Keratinocyte (primary cell): ENCODE data around the gene THOC2. TPM values are rescaled to one million over a fixed set of nuclear protein-coding genes. Genes with fewer than 3 reads are reported as not detected.

ENCODE experiments used
- DNase-seq: peaks from one replicate; pipeline ENCODE4 v3.0.0-alpha.2; 2011; ENCODE audit warnings: low read depth, missing footprints, low spot score
- FAIRE-seq: peaks from 2 replicates; lab custom pipeline; 2011; peaks lifted over from hg19 to GRCh38; lab: Jason Lieb, UNC
- H2AFZ ChIP-seq: 2 replicates; pipeline ENCODE4 v1.6.0; 2012; ENCODE audit warnings: low read length, control low read depth, inconsistent platforms; ENCODE audit not compliant: control insufficient read depth
- H3K27ac ChIP-seq: 2 replicates; pipeline ENCODE4 v1.5.1; 2011; ENCODE audit warnings: low read length; ENCODE audit not compliant: control insufficient read depth, insufficient read depth
- H3K27me3 ChIP-seq: 3 replicates; pipeline ENCODE4 v1.6.0; 2011; ENCODE audit warnings: low read length; ENCODE audit not compliant: control insufficient read depth, insufficient read depth; ENCODE audit errors: extremely low read depth
- H3K36me3 ChIP-seq, 2 experiments: 2 replicates in 1 of 2; 3 replicates in 1 of 2; pipeline ENCODE4 v1.5.1; 2011; ENCODE audit warnings: low read length in 2 of 2, mild to moderate bottlenecking in 1 of 2; ENCODE audit not compliant: control insufficient read depth in 2 of 2, insufficient read depth in 2 of 2; ENCODE audit errors: extremely low read depth in 1 of 2
- H3K4me1 ChIP-seq: 3 replicates; pipeline ENCODE4 v1.5.1; 2011; ENCODE audit warnings: low read length; ENCODE audit not compliant: control insufficient read depth, insufficient read depth; ENCODE audit errors: extremely low read depth
- H3K4me2 ChIP-seq: 3 replicates; pipeline ENCODE4 v1.6.0; 2011; ENCODE audit warnings: low read depth, low read length; ENCODE audit not compliant: control insufficient read depth, insufficient read depth; ENCODE audit errors: extremely low read depth
- H3K4me3 ChIP-seq, 3 experiments: fragments of 200-600 bp in 1 of 3; sonication (generic) in 1 of 3; 2 replicates in 2 of 3; 3 replicates in 1 of 3; pipeline ENCODE4 v1.5.1; 2011 to 2016; ENCODE audit warnings: low read length in 3 of 3, mild to moderate bottlenecking in 3 of 3, control low read depth in 2 of 3, inconsistent platforms in 1 of 3, low read depth in 1 of 3, mixed read lengths in 1 of 3, mixed run types in 1 of 3, moderate library complexity in 1 of 3; ENCODE audit not compliant: control insufficient read depth in 2 of 3, insufficient read depth in 2 of 3; ENCODE audit errors: extremely low read depth in 1 of 3
- H3K79me2 ChIP-seq: 2 replicates; pipeline ENCODE4 v1.6.0; 2012; ENCODE audit warnings: low read length; ENCODE audit not compliant: control insufficient read depth, insufficient read depth
- H3K9ac ChIP-seq: 3 replicates; pipeline ENCODE4 v1.6.0; 2011; ENCODE audit warnings: low read length; ENCODE audit not compliant: control insufficient read depth, insufficient read depth; ENCODE audit errors: extremely low read depth
- H3K9me1 ChIP-seq: 3 replicates; pipeline ENCODE4 v1.6.0; 2011; ENCODE audit warnings: low read length; ENCODE audit not compliant: control insufficient read depth, insufficient read depth; ENCODE audit errors: extremely low read depth
- H3K9me3 ChIP-seq: 2 replicates; pipeline ENCODE4 v1.5.1; 2012; ENCODE audit warnings: low read depth, low read length; ENCODE audit not compliant: control insufficient read depth
- H4K20me1 ChIP-seq: 3 replicates; pipeline ENCODE4 v1.6.0; 2011; ENCODE audit warnings: low read length; ENCODE audit not compliant: control insufficient read depth, insufficient read depth; ENCODE audit errors: extremely low read depth
- CTCF ChIP-seq, 3 experiments: IDR thresholded peaks in 1 of 3; conservative IDR thresholded peaks in 1 of 3; optimal IDR thresholded peaks in 1 of 3; 2 replicates in 2 of 3; 3 replicates in 1 of 3; pipeline versions ENCODE3 to v1.5.1; 2011; ENCODE audit warnings: low read length in 3 of 3, mild to moderate bottlenecking in 3 of 3, moderate library complexity in 2 of 3, control low read depth in 1 of 3, inconsistent platforms in 1 of 3; ENCODE audit not compliant: insufficient read depth in 2 of 3; ENCODE audit errors: extremely low read depth in 1 of 3
- EZH2 ChIP-seq: IDR thresholded peaks from one replicate; pipeline ENCODE4 v1.6.1; 2012; ENCODE audit warnings: inconsistent platforms, mild to moderate bottlenecking, low read length, moderate library complexity
- dilution Hi-C: fragments of 300-500 bp; cut with MboI; formaldehyde crosslinking; loops from one replicate; pipeline ENCODE4 v1.7.0; 2020; ENCODE audit warnings: low sequenced_read_pairs; ENCODE audit not compliant: extremely low pct_ligation_motif_present
- polyA plus RNA-seq, 5 experiments: library from polyadenylated mRNA; depleted of rRNA in 3 of 5; stranded (reverse) in 3 of 5; stranded (forward) in 1 of 5; unstranded in 1 of 5; fragments of >200 nt; gene quantifications; 1 replicate in 1 of 5; 2 replicates in 3 of 5; 3 replicates in 1 of 5; pipeline versions ENCODE4 v1.2.1 to v1.2.3, GENCODE V29; 2011 to 2012; ENCODE audit warnings: missing spikeins in 2 of 5, low read depth in 1 of 5, low replicate concordance in 1 of 5

THOC2 gene
- polyA plus RNA-seq, 1 donor (not counting 4 experiments of a cell fraction or from before 2014, with no cell fraction given) = 61.1 TPM

- no peak overlapping the region for H3K9ac ChIP-seq
- no peak overlapping the region for H3K4me2 ChIP-seq
- H3K27me3 ChIP-seq = no peaks in the 10 kb centered on the region
- peaks cover 0 to 2% of the 10 kb centered on the region in 2 experiments for H3K36me3 ChIP-seq
- H3K9me1 ChIP-seq = no peaks in the 10 kb centered on the region
- peak; percentile 9 for DNase-seq
- TF ChIP-seq CTCF (optimal IDR thresholded peaks at IDR 0.05 in 1 of 3, IDR thresholded peaks at IDR 0.05 in 1 of 3, conservative IDR thresholded peaks at IDR 0.05 in 1 of 3; ENCODE audit: extremely low read depth in 1 of 3, insufficient read depth in 2 of 3, low read length in 3 of 3) = no peak
- no peak for TF ChIP-seq EZH2
- no peak overlapping the region for H2AFZ ChIP-seq
- no peaks in the 10 kb centered on the region for H3K4me1 ChIP-seq
- dilution Hi-C loops = no loop called here
- H3K79me2 ChIP-seq = no peaks in the 10 kb centered on the region
- no peaks in the 10 kb centered on the region for H4K20me1 ChIP-seq
- FAIRE-seq = no peak
- no peaks in the 10 kb centered on the region for H3K9me3 ChIP-seq
- H3K4me3 ChIP-seq = no peak overlapping the region
- H3K27ac ChIP-seq = no peak overlapping the region
Measured at GRCh38 chrX:123626962-123627361, 105.9 kb downstream of the THOC2 start.

GRCh38 chrX:123625952-123626351, 106.9 kb downstream of the THOC2 start:
- H3K4me3 ChIP-seq = no peak overlapping the region
- H3K4me1 ChIP-seq = no peaks in the 10 kb centered on the region
- H3K9ac ChIP-seq = no peak overlapping the region
- H3K36me3 ChIP-seq = no peaks in the 10 kb centered on the region
- no peaks in the 10 kb centered on the region for H3K79me2 ChIP-seq
- DNase-seq (no peak), FAIRE-seq (no peak)
- no peak overlapping the region for H3K4me2 ChIP-seq
- TF ChIP-seq CTCF (optimal IDR thresholded peaks at IDR 0.05 in 1 of 3, IDR thresholded peaks at IDR 0.05 in 1 of 3, conservative IDR thresholded peaks at IDR 0.05 in 1 of 3; ENCODE audit: extremely low read depth in 1 of 3, insufficient read depth in 2 of 3, low read length in 3 of 3) (no peak), EZH2 (no peak)
- H3K27me3 ChIP-seq = no peaks in the 10 kb centered on the region
- H2AFZ ChIP-seq = no peak overlapping the region
- no peak overlapping the region for H3K27ac ChIP-seq
- H3K9me3 ChIP-seq = no peaks in the 10 kb centered on the region
- no peaks in the 10 kb centered on the region for H3K9me1 ChIP-seq
- no peaks in the 10 kb centered on the region for H4K20me1 ChIP-seq
- dilution Hi-C loops = no loop called here
